Measurements from ENCODE around the gene ARMC8.
A peak's percentile ranks its signal among the peaks of the same experiment; 100 is the strongest.

ARMC8 gene

GRCh38 chr3:138310494-138310893 lies 123.4 kb downstream of the ARMC8 start:
- DNase-seq (ENCODE audit: low read depth), result no peak

- no peak for DNase-seq (ENCODE audit: low read depth)
These were observed 127.7 kb downstream of the ARMC8 start for GRCh38 chr3:138314751-138315150.

DNA sequence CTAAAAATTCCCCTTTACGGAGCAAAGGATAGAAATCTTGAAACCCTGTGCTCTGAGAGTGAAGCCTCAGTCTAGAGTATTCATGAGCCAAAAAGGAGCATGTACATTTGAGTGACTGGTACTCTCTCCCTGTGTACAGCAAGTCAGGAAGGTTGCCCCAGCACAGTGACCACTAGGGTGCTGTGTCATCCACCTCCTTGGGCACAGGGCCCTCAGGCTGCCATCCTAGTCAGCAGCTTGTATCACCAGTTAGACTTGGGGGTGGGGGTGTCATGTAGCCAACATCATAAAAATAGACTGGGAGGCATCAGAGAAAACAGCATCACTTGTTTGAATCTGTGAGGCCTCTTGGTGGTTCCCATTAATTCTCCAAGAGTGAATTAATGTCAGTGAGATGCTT lies 130.6 kb downstream of the ARMC8 start:
- DNase-seq (ENCODE audit: low read depth), result no peak

DNA sequence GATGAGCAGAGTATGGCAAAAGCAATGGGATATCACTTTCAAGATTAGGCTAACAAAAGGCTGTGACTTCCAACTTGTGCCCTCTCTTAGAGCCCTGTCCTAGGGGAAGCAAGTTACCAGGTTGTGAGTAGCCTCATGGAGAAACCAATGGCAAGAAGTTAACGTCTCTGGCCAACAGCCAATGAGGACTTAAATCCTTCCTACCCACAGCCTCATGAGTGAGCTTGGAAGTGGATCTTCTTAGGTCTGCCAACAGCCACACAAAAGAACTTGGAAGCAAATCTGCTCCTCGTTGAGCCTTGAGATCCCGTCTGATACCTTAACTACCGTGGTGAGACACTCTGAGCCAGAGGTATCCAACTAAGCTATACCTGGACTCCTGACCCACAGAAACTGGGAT lies 136.9 kb downstream of the ARMC8 start:
- no peak for DNase-seq (ENCODE audit: low read depth)

DNA sequence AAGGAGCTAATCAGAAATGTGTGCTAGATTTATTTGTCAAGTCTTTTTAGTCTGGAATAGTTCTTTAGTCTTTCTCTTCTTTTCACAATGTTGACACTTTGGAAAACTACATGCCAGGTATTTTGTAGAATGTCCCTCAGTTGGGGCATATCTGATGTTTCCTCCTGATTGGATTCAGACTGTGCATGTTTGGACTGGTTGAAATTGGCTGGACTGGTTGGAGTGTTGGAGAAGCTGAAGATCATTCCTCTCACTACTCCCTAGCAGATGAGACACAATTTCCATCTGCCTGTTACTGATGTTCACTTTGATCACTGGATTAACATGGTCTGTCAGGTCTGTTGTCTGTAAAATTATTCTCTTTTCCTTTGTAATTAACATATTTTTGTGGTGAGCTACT lies 138.9 kb downstream of the ARMC8 start:
- DNase-seq (ENCODE audit: low read depth), result no peak

DNA sequence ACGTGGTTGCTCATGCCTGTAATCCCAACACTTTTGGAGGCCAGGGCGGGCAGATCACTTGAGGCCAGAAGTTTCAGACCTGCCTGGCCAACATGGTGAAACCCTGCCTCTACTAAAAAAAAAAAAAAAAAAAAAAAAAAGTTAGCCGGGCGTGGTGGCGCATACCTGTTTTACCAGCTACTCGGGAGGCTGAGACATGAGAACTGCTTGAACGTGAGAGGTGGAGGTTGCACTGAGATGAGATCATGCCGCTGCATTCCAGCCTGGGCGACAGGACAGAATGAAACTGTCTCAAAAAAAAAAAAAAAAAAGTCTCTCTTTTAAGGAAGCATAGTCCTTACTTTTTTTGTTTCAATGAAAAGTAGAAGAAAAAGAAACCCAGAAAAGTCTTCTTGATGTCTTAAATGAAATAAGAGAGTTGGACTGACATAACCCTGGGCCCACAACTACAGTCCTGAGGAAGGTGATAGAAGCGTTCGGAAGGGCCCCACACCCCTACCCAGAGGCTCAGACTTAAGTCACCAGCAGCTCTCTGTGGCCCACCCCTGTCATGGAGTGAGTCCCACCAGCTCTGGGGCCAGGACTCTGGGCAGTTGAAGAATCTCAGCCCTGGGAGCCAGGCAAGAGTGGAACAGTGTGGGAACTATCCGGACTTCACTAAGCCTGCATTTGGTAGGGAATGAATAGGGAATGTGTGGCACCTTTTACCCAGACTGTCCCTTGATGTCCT lies 139.9 kb downstream of the ARMC8 start:
- DNase-seq (ENCODE audit: low read depth), result no peak

DNA sequence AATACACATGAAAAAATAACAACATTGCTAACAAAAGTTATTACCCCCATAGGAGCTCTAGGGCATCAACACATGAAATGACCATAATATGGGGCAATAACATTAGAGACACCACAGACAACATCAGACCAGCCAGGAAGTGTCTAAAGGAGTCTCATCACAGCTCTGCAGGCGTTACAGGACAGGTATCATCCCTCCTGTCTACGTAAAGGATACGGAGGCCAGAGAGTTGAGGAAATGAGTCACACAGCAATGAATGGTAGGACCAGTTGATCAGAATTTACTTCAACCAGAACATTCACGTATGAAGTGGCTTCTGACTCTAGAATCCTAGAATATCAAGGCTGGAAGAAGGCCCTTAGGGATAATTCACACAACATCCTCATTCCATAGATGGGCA lies 140.7 kb downstream of the ARMC8 start:
- no peak for DNase-seq (ENCODE audit: low read depth)

DNA sequence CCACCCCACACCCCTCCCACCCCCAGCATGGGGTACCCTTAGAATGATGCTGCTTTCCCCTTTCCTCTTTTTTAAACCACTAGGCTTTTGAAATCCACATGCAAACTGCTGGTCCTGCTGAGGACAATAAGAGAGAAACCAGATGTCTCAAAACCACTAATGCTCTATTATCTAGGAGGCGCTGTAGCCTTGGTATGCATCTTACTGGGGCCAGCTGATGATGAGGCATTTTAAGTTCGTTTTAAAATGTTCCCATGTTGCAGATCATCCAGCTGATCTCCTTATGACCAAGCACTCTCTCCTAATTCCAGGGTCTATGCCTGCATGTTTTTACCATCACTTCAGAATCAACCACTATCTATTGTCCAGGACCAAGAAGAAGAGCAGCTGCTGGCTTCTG lies 141.2 kb downstream of the ARMC8 start:
- no peak for DNase-seq (ENCODE audit: low read depth)

DNA sequence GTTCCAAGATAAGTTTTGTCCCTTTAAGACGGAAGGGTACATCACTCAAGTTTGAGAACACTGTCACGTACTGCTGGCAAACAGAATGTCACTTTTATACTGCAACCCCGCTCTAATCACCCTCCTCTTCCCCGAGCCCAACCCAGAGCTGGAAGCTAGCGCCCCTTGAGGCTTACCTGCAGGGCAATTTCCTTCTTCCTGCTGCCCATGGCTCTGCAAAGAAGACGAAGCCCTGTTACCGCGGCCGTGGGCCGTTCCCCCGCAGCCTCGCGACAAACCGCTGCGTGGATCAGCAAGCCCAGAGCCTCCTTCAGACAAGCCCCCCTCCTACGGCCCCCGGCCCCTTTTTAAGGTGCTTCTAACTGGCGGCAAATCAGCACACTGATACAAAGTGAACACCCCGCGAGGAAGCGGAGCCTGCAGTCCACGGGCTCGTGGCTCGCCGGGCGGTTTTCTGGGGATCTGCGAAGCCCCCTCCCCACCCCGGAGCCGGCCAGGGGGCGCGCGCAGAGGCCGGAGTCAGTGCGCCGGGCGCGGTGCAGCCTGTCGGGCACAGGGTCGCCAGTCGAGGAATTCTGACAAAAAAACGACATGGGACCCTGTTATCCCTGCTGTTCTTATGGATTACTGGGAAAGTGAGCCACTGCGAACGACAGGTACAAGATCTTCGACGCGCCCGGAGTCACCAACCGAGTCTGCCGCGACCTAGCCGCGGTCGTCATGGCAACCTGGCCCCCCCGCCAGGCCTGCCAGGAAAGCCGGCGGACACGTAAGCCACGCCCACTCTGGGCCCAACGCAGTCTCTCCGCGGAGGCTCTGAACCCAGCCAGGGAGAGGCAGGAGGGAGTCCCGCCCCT lies 142.3 kb downstream of the ARMC8 start, which contains the start of gene NME9:
TSS of gene NME9 (minus strand) at position 725 of the 857 bp plus-strand sequence. CDS start at position 209, 516 bp downstream.
- peak; percentile 87 for DNase-seq (ENCODE audit: low read depth)

DNA sequence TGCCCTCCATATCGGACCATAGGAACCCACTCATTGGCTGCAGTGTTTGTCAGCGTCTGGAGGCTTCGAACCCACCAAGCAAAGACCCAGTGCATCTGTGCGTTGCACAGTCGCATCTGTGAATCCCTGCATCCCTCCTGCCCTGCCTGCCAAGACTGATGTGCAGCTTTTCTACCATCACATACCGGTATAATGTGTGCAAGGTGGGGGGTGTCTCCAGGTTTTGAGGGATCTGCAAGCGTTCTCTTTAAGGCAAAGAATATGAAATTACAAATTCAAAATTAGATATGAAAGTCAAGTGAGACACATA lies 142.8 kb downstream of the ARMC8 start:
- DNase-seq (ENCODE audit: low read depth), result no peak

GRCh38 chr3:138331143-138331894 lies 144.2 kb downstream of the ARMC8 start:
- no peak for DNase-seq (ENCODE audit: low read depth)

DNA sequence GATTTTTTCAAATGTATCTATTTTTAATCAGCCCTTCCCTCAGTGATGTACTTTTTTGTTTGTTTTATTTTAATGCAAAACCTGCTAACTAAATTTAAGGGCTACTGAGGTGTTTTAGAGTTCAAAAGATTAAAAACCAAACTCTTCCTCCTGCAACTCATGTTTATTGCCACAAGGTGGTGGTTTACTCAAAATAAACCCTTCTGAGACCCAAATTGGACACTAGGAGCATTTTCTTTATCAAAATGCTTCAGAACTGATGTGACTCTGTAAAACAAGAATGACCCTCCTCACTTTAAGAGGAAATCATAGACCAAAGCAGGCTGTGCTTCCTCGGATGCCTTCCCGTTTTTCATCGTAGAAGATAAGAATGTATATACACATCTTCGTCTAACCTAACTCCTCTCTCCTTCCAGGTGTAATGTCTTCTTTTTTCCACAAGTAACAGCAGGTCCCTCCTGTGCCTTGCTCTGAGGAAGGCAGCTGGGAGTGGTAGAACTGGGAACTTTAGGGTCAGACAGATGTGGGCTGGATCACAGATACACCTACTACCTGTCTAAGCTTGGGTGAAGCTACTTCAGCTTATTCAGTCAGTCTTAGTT lies 145.5 kb downstream of the ARMC8 start:
- DNase-seq (ENCODE audit: low read depth), result no peak

GRCh38 chr3:138334608-138335007 lies 147.5 kb downstream of the ARMC8 start:
- DNase-seq (ENCODE audit: low read depth), result no peak

DNA sequence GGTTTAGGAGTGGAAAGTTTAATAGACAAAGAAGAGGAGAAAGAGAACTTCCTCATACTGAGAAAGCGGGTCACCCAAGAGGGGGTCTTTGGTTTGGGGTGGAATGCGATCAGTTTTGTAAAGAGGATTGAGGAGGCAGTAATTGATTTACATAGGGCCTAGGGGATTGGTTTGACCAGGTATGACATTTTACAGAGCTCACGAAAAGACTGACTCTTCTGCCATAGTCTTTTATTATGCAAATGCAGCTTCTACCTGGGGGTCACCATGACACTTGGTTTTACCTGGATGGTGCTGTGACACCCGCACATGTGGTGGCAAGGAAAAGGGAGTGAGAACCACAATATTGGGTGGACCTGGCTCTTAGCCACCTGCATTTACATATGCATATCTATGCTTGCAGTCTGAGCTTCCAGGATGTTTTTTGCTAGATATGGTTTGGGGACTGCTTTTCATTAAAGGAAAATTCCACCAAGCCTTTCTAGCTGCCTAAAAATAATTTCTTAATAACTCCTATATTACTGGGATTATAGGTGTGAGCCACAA lies 149.4 kb downstream of the ARMC8 start:
- DNase-seq (ENCODE audit: low read depth), result no peak

DNA sequence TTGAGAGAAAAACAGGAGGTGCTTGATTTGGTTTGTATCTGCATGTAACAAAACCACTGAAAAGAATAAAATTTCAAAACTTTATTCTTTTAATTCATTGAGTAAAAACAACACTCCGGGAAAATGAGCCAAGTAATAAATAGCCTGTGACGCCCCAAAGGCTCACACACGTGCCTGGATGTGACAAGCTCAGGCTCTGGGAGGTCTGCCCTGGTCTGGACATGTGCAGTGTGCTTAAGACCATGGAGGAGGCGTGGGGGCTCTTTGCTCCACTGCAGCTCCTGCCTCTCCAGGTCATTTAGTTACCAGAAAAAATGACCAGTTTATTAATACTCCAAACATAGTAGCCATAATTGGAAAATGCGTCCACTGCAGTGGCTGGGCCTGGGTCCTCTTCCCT lies 151.1 kb downstream of the ARMC8 start:
- DNase-seq (ENCODE audit: low read depth), result no peak

DNA sequence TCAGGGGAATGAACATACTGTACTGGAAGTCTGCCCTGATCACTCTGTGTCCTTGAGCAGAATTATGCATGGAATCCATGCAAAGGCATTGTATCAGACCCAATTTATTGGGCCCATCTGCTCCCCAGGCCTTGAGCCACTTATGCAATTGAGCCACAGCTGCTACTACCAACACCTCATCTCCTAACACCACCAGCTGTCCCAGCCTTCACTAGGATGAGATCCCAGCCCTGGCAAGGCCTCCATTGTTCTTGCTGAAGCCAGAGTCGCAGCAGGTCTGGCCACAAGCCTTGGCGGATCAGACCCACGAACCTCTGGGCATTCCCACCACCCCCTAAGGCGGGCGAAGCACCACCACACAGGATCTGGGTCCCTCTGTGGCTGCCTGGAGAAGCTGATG lies 151.7 kb downstream of the ARMC8 start:
- DNase-seq (ENCODE audit: low read depth), result no peak

GRCh38 chr3:138340511-138340910 lies 153.4 kb downstream of the ARMC8 start:
- DNase-seq (ENCODE audit: low read depth), result no peak

DNA sequence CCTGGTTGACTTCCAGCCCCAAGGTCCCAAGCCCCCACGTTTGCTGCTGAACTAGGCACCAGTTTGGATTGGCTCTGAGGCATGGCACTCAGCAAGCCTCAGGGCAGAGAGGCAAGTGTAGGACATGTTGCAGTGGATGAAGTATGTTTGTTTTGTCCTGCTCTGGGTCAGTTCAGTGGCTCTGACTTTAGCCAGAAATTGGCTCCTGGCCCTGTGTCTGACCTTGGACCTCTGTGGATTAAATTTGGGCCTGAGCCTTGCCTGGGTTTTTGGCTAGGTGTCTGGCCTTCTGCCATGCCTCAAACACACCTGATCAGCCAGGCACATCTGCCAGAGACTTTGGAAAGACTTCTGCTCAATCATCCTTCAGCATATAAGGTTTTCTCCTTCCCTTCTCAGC lies 157.7 kb downstream of the ARMC8 start:
- DNase-seq (ENCODE audit: low read depth), result no peak

Data from T-helper 22 cell (primary cell).